HG02840 (cell line): ENCODE measurements around the gene DHCR24.
"Not testable (repeated sequence)": the region's sequence is repeated elsewhere in the genome, so short reads cannot be mapped to it uniquely, and the experiment has no call there.

Experiments
- ATAC-seq: cut with Tn5 transposase; IDR thresholded peaks from one replicate; pipeline ENCODE4 v1.9.1; 2021; ENCODE audit warnings: mild to moderate bottlenecking, moderate library complexity, moderate number of reproducible peaks; ENCODE audit not compliant: unreplicated experiment, low FRiP score

DHCR24 gene

GRCh38 chr1:54886724-54887664 is at the start of gene DHCR24:
Gene DHCR24 (minus strand): TSS chr1:54887195. CDS start chr1:54887119, 76 bp downstream.
- peak; percentile 84 for ATAC-seq

DNA sequence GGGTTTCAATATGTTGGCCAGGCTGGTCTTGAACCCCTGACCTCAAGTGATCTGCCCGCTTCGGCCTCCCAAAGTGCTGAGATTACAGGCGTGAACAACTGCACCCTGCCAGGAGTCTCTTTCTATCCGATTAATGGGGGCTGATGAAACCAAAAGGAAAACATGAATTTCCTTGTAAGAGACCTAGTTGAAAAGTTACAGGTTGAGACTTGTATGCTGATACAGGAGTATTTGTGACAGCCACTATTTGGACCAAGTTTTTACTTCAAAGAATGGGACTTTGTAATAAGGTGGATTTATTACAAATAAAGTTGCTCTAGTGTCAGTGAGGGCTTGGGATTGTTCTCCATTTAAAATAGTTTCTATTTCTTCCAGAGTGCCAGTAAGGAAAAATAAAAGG is 49.8 kb upstream of the DHCR24 start:
- ATAC-seq = no peak

DNA sequence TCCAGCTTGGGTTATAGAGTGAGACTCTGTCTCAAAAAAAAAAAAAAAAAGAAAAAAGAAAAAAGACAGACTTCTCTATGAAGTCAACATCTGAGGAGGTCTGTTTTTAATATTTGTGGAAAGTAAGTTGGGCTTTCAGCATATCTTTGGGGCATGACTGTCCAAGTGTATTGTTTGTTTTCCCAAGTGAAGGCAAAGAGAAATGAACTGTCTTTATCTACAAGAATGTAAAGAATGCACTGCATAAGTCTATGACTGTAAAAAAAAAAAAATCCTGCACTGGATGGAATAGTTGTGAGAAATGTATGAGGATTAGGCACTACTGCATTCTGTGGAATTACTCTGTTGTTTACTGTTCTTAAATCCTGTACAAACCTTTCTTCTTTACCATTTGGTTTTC is 47.9 kb upstream of the DHCR24 start:
- ATAC-seq = no peak

DNA sequence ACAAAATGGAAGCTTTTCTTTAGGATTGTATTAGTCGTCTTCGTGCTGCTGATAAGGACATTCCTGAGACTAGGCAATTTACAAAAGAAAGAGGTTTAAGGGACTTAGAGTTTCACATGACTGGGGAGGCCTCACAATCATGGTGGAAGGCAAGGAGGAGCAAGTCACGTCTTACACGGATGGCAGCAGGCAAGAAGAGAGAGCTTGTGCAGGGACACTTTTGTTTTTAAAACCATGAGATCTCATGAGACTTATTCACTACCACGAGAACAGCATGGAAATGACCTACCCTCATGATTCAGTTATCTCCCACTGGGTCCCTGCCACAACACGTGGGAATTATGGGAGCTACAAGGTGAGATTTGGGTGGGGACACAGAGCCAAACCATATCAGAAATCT is 47.1 kb upstream of the DHCR24 start:
- ATAC-seq = not testable (repeated sequence)

DNA sequence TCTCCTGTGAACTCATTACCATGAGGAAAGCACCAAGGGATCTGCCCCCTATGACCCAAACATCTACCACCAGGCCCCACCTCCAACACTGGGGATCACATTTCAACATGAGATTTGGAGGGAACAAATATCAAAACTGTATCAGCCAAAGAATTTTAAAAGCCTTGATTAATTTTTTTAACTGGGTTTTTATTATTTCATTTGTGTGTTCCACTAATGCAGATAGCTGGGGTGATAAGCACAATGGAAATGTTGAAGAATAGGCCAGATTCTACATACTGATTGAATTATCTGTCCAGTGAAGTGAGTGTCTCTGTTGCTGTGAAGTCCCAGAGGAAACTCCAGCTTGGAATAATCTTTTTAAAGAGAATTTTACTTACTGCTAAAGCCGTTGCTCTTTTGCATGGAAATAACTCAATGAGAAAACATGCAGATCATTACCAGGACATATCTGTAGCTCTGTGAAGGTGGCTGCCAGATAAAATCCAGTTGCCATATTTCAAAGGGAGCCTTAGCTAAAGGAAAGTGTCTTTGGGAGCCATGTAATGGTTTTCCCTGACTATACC is 44.4 kb upstream of the DHCR24 start:
- ATAC-seq = no peak

DNA sequence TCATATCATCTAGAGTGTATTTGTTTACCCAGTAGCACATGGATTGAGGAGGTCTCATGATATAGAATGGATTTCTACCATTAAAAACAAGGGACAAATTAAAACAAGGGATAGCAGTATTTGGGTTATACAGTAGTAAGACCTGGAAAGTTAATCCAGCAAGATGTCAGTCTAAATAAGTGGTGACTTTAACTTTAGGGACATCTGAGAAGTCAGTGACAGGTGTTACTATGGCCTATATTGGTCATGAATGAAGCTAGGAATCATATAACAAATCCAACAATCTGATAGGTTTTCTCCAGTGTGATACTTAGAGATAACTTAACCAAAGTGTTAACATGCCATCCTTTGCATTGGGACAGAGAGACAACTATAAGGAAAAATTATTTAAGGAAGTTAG is 42.7 kb upstream of the DHCR24 start:
- ATAC-seq = no peak

DNA sequence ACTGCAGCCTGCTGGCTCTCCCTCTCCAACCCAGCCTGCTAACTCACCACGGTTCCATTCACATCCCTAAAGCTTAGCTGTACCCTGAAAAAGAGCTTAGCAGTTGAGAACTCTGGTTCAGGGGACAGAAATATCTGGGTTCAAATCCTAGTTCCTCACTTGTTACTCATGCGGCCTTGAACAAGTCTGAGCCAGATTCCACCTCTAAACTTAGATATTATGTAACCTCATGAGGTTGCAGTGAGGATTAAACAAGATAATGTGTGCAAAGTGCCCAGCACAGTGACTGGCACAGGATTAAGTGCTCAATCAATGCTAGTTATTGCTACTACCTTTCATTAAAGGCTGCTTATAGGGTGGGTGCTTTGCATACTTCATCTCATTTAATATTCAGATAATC is 41.3 kb upstream of the DHCR24 start:
- no peak for ATAC-seq

- ATAC-seq = no peak
Observed at GRCh38 chr1:54927472-54928240, 40.7 kb upstream of the DHCR24 start.

GRCh38 chr1:54926970-54927369 is 40.0 kb upstream of the DHCR24 start:
- ATAC-seq = no peak

- ATAC-seq = no peak
Observed at GRCh38 chr1:54922921-54923421, 36.0 kb upstream of the DHCR24 start.

DNA sequence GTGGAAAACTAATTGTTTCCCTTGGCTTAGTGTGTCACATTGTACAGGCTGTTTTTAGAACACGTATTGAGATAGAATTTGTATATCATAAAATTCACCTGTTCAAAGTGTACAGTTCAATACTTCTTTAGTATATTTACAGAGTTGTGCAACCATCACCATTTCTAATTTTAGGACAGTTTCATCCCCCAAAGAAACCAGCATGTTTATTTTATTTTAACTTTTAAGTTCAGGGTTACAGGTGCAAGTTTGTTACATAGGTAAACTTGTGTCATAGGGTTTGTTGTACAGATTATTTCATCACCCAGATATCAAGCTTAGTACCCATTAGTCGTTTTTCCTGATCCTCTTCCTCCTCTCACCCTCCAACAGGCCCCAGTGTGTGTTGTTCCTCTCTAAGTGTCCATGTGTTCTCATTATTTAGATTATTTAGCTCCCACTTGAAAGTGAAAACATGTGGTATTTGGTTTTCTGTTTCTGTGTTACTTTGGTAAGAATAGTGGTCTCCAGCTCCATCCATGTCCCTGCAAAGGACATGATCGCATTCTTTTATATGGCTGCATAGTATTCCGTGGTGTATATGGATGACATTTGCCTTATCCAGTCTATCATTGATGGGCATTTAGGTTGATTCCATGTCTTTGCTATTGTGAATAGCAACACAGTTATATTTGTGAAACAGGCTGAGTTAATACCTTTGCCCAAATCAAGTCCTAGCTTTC is 35.2 kb upstream of the DHCR24 start:
- ATAC-seq = no peak

GRCh38 chr1:54919367-54920359 is 32.7 kb upstream of the DHCR24 start:
- ATAC-seq = no peak

GRCh38 chr1:54911076-54911475 is 24.1 kb upstream of the DHCR24 start:
- ATAC-seq = not testable (repeated sequence)

DNA sequence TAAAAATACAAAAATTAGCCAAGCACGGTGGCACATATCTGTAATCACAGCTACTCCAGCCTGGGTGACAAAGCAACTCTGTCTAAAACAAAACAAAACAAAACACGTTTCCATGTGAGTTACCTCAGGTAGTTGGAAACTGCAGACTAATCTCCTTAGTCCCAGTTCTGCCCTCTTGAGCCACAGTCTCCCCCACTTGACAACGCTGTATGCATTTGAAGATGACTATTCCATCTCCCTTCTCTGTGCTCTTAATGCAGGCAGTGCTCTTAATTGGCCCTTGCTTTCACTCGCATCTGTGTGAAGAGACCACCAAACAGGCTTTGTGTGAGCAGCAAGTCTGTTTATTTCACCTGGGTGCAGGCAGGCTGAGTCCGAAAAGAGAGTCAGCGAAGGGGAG is 19.6 kb upstream of the DHCR24 start:
- no peak for ATAC-seq

DNA sequence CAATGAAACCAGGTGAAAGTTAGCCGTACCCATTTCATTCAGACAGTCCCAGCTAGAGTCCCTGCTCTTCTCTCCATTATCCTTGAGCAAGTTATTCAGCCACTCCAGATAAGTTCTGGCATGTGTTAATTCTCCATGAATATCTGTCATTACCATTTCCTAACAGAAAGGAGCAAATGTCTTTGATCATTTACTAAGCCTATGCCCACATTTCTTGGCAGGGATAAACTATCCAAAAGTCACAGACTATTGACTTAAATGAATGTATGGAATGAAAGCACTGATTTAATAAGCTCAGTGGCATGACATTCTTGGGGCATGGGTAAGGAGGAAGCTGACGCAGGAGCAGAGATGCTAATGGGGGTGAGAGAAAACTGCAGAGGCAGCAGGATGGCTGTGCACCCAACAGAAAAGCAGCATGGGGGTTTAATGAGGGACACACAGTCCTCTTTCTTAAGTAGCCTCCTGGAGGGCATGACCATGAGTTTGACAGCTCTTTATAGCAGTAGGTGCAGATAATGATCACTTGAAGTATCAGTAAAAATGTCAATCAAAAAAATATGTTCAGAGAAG is 17.6 kb upstream of the DHCR24 start:
- ATAC-seq = no peak

DNA sequence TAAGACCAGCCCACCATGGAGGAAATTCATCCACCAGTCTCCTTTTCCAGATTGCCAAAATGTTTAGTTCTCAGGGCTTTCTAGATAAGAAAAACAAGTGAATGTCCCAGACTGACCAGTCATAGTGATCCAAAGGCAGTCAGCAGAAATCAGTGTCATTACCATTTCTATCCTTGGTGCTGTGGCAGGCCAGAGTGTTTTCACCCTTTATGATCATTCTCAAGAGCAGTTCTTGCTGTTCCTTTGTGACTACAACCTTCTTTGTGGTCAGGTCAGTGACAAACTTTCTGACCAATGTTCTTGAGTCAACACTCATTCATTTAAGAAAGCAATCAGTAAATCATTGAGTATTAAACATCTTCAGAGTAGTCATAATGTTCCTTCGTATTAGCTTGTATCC is 7.3 kb upstream of the DHCR24 start:
- ATAC-seq = no peak

DNA sequence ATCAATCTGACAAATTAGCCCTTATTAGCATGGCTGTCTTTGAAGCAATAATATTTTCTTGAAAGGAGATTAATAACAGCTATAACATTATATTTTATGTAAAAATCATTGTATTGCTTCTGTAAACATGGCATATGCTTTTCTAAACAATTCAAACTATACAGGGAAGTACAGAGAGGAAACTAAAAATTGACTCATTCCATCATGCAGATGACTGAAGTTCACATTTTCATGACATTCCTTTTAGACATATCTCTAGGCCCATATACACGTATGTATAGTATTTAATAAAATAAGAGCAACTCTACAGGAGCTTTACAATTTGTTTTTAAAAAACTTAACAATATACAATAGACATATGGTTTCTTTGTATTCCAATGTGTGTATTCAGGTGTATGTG is 5.6 kb upstream of the DHCR24 start:
- ATAC-seq = no peak

- no peak for ATAC-seq
Observed at GRCh38 chr1:54889132-54889725, 2.2 kb upstream of the DHCR24 start.
